GM19324 (cell line): ENCODE measurements around the gene TMEM61.

ENCODE experiments used
- ATAC-seq: cut with Tn5 transposase; IDR thresholded peaks from one replicate; pipeline ENCODE4 v1.9.1; 2021; ENCODE audit warnings: mild to moderate bottlenecking, moderate library complexity; ENCODE audit not compliant: unreplicated experiment, low FRiP score

TMEM61 gene

DNA sequence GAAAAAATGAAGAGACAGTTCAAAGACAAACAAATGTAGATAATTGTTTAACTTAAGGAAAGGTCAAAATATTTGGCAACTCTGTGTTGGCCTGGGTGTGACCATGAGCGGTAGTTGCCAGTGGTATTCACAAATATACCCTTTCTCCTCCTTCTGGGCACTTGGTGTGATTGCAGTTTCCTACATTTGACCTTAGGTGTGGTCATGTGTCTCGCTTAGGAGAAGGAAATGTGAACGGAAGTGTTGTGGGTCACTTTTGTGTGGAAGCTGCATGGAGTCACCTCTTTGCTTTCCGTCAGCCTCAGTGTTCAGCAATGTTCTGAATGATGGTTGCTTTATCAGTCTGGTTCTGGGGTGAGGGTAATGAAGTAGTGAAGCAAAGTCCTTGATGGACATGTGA lies 55.5 kb downstream of the TMEM61 start:
- ATAC-seq = no peak

DNA sequence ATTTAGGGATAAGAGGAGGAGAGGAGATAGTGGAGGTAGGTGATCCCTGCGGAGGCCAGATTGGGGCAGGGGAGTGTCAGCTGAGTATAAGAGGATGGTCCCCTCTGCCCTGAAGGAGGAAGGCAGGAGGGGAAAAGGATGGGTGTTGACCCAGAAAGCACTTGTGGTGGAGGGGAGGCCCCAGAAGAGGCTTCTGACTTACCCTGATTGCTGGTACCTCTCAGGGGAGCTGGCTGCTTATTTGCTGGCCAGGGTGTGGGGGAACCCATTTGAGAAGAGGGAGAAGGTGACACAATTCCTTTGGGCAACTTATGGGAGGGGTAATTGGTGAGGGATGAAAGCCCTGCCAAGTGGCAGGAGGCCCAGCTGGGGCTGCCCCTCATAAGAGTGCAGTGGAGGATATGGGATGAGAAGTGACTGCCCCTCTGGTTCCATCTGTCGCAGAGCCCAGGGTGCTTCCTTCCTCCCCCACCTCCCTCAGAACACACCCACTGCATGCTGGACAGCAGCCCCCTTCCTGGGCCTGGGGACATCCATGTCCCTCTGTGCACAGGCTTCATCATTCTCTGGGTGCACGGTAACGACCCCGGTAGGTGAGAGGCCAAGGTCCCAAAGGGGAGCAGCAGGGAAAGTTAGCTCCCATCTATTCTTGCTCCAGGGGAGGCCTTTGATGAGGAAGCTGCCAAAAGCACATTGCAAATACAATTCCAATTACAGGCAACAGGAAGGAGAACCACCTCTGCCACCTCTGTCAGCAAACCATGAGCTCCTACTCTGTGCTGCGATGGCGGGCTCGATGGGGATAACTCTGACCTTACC lies 57.5 kb downstream of the TMEM61 start:
- ATAC-seq = no peak

DNA sequence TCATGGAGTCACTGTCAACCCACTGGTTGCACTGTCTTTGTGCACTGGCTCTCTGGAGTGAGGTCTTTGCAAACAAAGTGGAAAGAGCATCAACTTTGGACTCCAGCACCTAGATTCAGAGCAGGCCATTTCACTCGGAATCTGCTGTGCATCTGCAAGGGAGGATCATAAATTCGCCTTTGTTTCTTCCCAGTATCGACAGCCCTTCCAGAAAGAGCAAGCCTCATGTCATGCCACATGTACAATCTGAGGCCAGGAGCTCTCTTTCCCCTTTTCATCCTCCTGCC lies 58.1 kb downstream of the TMEM61 start:
- no peak for ATAC-seq

DNA sequence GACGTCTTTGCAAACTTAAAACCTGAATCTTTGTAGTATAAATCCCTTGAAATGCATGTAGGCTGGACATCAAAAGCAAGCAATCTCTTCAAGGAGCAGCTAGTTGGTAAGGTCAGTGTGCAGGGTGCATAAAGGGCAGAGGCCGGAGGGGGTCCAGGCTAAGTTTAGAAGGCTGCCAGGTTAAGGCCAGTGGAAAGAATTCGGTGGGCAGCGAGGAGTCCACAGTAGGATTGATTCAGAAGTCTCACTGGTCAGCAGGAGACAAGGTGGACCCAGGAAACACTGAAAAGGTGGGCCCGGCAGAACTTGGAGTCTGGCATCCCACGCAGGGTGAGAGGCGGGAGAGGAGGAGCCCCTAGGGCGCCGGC lies 58.5 kb downstream of the TMEM61 start:
- no peak for ATAC-seq

DNA sequence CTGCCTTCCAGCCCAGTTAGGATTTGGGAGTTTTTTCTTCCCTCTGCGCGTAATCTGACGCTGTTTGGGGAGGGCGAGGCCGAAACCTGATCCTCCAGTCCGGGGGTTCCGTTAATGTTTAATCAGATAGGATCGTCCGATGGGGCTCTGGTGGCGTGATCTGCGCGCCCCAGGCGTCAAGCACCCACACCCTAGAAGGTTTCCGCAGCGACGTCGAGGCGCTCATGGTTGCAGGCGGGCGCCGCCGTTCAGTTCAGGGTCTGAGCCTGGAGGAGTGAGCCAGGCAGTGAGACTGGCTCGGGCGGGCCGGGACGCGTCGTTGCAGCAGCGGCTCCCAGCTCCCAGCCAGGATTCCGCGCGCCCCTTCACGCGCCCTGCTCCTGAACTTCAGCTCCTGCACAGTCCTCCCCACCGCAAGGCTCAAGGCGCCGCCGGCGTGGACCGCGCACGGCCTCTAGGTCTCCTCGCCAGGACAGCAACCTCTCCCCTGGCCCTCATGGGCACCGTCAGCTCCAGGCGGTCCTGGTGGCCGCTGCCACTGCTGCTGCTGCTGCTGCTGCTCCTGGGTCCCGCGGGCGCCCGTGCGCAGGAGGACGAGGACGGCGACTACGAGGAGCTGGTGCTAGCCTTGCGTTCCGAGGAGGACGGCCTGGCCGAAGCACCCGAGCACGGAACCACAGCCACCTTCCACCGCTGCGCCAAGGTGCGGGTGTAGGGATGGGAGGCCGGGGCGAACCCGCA lies 59.1 kb downstream of the TMEM61 start, which contains the start of gene PCSK9:
TSS of gene PCSK9 (plus strand) at position 207 of the 741 bp plus-strand sequence. CDS start at position 497, 290 bp downstream.
- ATAC-seq = no peak

DNA sequence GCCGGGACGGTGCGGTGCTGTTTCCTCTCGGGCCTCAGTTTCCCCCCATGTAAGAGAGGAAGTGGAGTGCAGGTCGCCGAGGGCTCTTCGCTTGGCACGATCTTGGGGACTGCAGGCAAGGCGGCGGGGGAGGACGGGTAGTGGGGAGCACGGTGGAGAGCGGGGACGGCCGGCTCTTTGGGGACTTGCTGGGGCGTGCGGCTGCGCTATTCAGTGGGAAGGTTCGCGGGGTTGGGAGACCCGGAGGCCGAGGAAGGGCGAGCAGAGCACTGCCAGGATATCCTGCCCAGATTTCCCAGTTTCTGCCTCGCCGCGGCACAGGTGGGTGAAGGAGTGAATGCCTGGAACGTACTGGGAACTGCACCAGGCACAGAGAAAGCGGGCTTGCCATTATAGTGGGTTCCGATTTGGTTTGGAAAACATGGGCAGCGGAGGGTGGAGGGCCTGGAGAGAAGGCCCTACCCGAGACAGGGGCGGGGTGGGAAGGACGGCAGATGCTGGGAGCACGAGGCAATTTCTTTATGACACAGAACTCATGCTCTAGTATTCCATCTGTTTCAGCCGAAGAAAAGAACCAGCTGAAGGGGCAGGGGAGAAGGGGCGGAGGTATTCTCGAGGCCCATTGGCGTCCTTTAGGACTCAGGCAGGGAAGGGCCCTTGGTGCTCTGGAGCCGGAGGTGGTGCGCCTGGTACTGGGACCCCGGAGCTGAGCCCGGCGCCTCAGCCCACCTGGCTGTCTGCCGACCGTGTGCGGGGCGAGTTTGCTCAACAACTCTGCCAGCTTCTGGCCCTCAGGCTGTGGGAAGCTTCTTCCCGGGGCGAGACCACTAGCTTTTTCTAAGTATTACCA lies 59.9 kb downstream of the TMEM61 start:
- ATAC-seq = no peak

DNA sequence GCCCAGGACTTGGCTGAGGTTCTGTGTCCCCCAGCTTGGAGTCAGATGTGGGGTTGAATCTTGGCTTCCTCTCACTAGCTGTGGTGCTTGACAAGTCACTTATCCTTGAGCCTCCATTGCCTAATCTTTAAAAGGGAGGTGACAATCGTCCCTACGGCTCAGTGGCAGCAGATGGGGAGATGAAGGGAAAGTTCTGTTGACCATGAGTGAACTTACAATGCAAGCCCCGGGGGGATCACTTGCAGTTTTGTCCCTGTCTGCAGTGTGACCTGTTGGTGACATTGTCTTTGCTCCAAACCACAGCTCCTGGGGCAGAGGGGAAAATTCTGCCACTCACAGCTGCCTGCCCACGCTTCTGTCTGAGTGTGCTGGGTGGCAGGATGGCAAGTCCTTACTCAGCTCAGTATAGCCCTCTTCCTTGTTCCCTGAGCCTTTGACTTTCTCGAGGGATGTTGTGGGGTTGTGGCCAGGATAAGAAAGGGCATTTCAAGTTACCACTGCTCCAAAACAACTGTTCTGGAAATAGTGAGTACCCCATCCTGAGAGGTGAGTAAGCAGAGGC lies 60.6 kb downstream of the TMEM61 start:
- no peak for ATAC-seq

DNA sequence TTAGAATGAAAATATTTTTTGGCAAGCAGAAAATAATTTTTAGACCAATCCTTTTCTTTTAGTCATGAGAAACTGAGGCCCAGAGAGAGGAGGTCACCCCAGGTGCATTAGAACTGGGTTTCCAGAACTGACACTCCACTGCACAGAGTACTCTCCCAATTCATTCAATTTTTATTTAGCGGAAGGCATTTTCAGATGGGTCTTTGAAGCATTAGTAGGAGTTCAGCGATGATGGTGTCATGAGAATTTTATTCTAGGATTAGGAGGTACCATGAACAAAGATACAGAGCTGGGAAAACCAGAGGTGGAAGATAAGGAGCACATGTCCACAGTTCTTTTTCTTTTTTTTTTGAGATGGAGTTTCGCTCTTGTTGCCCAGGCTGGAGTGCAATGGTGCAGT lies 61.2 kb downstream of the TMEM61 start:
- no peak for ATAC-seq
